Panc1 (cell line): Measurements from ENCODE around the gene KCND1.

Experiments used
- POLR2AphosphoS5 ChIP-seq: IDR thresholded peaks from 2 replicates; pipeline ENCODE4 v1.6.1; 2012; ENCODE audit warnings: mild to moderate bottlenecking, low read depth, low read length, moderate library complexity
- SIN3A ChIP-seq: IDR thresholded peaks from 2 replicates; pipeline ENCODE4 v1.6.1; 2012; ENCODE audit warnings: low read depth, mild to moderate bottlenecking, low read length, moderate library complexity, borderline replicate concordance; ENCODE audit not compliant: insufficient read depth
- TF ChIP-seq, protein P1 (sequence below): fragments of 450-650 bp; IDR thresholded peaks from 2 replicates; pipeline ENCODE4 v1.5.1; 2017; ENCODE audit warnings: mild to moderate bottlenecking
- TF ChIP-seq, protein P2 (sequence below), 2 experiments: IDR thresholded peaks; 2 replicates each; pipeline ENCODE4 v1.6.1; 2011 to 2012; ENCODE audit warnings: low read depth in 2 of 2, control low read depth in 1 of 2, low read length in 1 of 2, mild to moderate bottlenecking in 1 of 2, moderate library complexity in 1 of 2; ENCODE audit not compliant: insufficient read depth in 1 of 2

DNA sequence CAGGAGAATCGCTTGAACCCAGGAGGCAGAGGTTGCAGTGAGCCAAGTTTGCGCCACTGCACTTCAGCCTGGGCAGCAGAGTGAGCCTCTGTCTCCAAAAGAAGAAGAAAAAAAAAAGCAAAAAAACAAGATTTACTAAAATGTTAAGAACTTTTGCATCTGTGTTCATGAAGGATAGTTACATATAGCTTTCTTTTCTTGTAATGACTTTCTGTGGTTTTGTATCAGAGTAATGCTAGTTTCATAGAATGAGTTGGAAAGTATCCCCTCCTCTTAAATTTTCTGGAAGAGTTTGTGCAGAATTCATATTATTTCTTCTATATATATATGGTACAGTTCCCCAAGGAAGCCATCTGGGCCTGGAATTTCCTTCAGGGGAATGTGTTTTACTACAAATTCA is 47.4 kb upstream of the KCND1 start:
- TF ChIP-seq, protein P1, sequence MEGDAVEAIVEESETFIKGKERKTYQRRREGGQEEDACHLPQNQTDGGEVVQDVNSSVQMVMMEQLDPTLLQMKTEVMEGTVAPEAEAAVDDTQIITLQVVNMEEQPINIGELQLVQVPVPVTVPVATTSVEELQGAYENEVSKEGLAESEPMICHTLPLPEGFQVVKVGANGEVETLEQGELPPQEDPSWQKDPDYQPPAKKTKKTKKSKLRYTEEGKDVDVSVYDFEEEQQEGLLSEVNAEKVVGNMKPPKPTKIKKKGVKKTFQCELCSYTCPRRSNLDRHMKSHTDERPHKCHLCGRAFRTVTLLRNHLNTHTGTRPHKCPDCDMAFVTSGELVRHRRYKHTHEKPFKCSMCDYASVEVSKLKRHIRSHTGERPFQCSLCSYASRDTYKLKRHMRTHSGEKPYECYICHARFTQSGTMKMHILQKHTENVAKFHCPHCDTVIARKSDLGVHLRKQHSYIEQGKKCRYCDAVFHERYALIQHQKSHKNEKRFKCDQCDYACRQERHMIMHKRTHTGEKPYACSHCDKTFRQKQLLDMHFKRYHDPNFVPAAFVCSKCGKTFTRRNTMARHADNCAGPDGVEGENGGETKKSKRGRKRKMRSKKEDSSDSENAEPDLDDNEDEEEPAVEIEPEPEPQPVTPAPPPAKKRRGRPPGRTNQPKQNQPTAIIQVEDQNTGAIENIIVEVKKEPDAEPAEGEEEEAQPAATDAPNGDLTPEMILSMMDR: no peak
- TF ChIP-seq, protein P2, sequence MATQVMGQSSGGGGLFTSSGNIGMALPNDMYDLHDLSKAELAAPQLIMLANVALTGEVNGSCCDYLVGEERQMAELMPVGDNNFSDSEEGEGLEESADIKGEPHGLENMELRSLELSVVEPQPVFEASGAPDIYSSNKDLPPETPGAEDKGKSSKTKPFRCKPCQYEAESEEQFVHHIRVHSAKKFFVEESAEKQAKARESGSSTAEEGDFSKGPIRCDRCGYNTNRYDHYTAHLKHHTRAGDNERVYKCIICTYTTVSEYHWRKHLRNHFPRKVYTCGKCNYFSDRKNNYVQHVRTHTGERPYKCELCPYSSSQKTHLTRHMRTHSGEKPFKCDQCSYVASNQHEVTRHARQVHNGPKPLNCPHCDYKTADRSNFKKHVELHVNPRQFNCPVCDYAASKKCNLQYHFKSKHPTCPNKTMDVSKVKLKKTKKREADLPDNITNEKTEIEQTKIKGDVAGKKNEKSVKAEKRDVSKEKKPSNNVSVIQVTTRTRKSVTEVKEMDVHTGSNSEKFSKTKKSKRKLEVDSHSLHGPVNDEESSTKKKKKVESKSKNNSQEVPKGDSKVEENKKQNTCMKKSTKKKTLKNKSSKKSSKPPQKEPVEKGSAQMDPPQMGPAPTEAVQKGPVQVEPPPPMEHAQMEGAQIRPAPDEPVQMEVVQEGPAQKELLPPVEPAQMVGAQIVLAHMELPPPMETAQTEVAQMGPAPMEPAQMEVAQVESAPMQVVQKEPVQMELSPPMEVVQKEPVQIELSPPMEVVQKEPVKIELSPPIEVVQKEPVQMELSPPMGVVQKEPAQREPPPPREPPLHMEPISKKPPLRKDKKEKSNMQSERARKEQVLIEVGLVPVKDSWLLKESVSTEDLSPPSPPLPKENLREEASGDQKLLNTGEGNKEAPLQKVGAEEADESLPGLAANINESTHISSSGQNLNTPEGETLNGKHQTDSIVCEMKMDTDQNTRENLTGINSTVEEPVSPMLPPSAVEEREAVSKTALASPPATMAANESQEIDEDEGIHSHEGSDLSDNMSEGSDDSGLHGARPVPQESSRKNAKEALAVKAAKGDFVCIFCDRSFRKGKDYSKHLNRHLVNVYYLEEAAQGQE (IDR thresholded peaks at IDR 0.05; ENCODE audit: insufficient read depth in 1 of 2, low read depth in 2 of 2, low read length in 1 of 2): no peak
- no peak for TF ChIP-seq SIN3A
- no peak for TF ChIP-seq POLR2AphosphoS5
